Activated CD8-positive, alpha-beta memory T cell treated with anti-CD3 and anti-CD28 coated beads for 4 hours (primary cell): ENCODE data around the gene SLC16A6.
"Not testable (repeated sequence)": the region's sequence is repeated elsewhere in the genome, so short reads cannot be mapped to it uniquely, and the experiment has no call there.

ENCODE experiments used
- DNase-seq, 2 donors: peaks; one replicate each; pipeline ENCODE4 v3.0.0-alpha.2; 2020; ENCODE audit warnings: low read depth in 2 of 2

Gene SLC16A6, protein sequence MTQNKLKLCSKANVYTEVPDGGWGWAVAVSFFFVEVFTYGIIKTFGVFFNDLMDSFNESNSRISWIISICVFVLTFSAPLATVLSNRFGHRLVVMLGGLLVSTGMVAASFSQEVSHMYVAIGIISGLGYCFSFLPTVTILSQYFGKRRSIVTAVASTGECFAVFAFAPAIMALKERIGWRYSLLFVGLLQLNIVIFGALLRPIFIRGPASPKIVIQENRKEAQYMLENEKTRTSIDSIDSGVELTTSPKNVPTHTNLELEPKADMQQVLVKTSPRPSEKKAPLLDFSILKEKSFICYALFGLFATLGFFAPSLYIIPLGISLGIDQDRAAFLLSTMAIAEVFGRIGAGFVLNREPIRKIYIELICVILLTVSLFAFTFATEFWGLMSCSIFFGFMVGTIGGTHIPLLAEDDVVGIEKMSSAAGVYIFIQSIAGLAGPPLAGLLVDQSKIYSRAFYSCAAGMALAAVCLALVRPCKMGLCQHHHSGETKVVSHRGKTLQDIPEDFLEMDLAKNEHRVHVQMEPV

DNA sequence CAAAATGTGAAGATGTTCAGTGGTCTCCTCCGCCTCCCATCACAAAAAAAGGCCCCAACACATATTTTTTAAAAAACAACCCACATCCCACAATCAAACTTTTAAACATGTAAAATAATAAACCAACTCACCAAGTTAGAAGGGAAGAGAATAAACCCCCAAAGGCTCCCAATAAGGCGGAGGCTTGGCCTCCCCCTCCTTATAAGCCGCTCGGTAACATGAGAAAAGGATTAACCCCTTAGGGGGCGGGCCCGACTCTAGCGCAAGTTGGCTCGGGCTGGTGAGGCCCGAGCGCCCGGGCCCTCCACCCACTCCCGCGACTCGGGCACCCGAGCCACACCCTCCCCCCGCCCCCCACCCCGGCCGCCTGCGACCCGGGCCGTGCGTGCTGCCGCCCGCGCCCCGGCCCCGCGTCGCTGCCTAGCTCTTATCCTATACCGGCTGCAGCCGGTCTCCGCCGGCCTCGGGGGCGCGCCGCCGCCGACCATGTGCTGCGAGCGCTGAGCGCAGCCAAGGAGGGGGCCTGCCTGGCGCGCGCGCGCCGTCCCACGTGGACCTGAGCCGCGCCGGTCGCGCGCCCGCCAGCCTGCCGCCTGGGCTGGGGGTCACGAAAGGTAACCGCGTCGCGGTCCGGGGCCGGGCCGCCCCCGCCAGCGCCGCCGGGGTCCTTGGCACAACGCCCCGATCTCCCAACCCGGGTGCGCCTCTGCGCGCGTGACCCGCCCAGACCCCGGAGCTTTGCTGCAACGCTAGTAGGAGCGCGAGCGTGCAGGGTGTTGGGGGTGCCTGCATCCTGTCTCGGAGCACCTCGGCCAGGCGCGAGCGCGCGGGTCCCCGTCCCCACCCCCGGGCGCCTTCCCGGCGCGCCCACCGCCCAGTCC is at the start of gene SLC16A6, which contains the start of gene ARSG:
Gene SLC16A6 (minus strand): TSS at position 173 of the 881 bp plus-strand sequence. CDS start 12,807 bp downstream, outside the sequence.
Gene ARSG (plus strand): TSS at position 541 of the 881 bp plus-strand sequence. CDS start 15,999 bp downstream, outside the sequence.
- peak; percentile 56 to 69 for DNase-seq

DNA sequence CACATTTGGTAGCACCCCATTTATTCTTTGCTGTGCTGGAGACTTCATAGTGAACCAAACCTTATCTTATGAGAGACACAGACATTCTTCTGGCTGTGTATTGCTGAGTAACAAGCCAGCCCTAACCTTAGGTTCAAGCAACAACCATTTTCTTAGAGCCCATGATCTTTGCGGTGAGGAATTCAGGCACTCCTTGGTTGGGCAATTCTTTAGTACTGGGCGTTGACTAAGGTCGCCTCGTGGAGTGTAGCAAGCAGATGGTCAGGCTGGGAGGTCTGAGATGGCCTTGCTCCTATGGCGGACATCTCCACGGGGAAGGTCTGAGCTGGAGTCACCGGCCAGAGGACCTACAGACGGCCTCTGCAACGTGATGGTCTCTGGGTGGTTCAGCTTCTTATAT is 43.5 kb upstream of the SLC16A6 start:
- DNase-seq: no peak

DNA sequence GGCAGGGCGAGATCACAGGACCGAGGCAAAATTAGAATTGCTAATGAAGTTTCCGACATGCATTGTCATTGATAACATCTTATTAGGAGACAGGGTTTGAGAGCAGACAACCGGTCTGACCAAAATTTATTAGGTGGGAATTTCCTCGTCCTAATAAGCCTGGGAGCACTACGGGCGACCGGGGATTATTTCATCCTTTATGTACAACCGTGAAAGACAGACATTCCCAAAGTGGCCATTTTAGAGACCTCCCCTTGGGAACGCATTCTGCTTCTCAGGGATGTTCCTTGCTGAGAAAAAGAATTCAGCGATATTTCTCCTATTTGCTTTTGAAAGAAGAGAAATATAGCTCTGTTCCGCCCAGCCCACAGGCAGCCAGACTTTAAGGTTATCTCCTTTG is 41.0 kb upstream of the SLC16A6 start:
- DNase-seq: not testable (repeated sequence)

DNA sequence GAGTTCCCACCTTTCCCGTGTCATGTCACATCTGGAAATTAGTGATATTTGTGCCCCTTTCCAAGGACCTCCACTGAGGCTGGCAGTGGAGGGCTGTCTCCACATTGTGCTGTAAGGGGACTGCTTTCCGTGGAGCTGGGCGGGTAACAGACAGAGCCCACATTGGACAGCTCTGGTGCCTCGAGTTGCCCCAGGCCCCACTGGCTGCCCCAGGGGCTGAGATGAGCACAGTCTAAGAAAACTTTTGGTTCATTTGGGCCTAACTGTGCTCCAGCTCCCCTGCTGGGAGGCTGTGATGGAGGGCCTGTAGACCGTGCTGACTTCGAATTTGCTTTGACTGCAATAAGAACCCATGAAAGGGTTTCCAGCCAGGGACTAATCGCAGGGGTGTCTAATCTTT is 38.4 kb upstream of the SLC16A6 start:
- no peak for DNase-seq

DNA sequence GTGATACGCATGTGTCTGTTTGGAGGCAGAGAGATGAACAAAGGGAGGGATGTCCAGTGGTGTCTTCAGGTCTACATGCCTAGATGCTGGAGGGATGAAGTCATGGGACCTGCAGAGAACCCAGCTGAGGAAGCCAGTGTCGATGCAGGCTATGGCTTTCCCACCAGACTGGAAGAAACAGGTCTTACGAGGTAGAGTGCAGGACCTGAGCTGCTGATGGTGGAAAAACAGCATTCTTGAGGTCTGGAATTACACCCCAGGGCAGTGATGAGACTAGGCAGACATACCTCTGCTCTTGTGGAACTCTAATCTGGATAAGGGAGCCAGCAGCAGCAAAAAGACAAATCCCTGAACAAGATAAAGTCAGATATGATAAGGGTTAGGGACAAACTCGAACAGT is 37.7 kb upstream of the SLC16A6 start:
- DNase-seq: no peak

DNA sequence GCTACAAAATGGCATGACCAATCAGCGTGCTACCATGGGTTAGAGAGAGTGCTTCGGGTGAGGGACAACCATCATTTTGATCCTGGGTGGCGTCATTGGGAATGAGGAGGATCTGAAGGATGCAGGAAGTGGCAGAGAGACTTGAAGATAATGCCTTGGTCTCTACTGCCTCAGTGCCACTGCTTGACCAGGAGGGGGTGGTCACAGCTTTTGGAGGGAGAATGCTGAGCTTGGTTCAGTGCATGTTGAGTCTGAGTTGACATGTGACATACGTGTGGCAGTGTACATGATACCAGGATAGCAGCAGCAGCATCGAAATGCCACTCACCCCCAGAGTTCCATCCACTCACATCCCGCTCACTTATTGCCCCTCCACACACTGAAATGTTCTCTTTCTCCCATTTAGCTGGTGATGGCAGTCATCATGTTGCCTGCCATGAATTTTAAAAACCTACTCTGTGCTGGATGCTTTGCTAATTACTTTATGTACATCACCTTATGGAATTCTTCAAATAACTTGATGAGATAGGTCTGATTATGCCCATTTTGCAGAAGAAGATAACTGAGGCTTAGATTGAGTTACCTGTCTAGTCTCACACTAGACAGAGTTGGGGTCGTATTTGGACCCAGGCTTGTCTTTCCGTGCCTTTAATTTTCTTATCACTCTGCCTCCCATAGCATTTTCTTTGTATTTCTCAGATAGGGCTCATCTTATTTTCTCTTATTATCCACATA is 37.1 kb upstream of the SLC16A6 start:
- DNase-seq: no peak

DNA sequence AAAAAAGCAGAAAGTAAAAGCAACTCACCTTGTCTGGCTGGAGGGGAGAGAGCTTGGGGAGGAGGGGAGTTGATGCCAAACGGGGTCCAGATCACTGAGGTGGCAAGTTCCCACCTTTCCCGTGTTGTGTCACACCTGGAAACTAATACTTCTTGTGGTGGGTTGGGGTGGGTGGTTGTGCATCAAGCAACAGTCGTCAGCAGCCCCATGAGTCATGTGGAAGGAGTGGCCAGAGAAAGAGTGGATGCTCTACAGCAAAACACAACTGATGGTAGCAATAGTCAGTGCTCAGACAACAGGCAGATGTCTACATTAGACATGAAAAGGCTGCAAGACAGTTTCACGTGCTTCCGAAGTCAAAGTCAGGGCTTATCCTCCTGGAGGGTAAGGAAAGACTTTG is 35.8 kb upstream of the SLC16A6 start:
- DNase-seq: peak in 1 of 2 donors; percentile 22

DNA sequence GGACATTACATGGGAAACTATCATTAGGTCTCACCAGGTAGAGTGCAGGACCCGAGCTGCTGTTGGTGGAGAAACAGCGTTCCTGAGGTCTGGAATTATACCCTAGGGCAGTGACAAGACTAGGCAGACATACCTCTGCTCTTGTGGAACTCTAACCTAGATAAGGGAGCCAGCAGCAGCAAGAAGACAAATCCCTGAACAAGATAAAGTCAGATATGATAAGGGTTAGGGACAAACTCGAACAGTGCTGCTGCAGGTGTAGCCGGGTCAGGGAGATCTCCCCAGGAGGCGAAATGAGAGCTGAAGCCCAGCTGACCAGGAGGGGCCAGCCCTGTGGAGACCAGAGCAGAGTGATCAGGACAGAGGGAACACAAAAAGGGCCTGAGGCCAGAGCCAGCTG is 35.0 kb upstream of the SLC16A6 start:
- DNase-seq: no peak

DNA sequence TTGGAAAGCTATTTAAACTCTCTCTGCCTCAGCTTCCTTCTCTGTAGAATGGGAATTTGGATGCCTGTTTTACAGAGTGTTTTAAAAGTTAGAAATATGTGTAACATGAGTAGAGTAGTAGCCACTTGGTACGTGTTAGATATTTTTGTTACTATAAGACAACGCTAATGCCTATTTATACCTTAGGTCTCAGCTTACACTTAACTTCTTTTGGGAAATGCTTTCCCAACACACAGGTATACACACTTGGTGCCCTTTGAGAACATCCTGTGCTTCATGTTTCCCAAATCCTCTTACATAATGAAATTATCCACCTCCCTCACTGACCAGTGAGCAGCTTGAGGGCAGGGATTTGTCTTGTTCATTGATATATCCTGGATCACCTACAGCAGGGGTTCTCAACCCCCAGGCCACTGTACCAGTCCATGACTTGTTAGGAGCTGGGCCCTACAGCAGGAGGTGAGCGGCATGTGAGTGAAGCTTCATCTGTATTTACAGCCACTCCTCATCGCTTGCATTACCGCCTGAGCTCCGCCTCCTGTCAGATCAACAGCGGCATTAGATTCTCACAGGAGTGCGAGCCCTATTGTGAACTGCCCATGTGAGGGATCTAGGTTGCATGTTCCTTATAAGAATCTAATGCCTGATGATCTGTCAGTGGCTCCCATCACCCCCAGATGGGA is 33.9 kb upstream of the SLC16A6 start:
- DNase-seq: no peak

DNA sequence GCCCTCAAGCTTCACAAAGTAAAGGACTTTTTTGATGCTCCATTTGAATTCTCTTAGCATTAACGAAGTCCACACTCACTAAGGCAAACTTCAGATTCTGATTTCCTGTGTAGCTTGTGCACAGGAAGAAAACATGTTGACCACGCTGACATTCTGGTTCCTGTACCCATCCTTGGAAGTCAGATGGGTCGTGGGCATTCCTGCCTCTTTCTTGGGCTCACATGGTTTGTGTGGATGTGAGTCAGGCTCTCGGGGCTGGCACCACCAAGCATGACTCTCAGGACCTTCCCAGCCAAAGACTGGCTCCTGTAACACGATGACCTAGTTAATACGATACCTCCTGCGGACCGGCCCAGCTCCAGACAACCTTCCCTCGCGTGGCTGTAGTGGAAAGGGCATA is 33.2 kb upstream of the SLC16A6 start:
- no peak for DNase-seq

DNA sequence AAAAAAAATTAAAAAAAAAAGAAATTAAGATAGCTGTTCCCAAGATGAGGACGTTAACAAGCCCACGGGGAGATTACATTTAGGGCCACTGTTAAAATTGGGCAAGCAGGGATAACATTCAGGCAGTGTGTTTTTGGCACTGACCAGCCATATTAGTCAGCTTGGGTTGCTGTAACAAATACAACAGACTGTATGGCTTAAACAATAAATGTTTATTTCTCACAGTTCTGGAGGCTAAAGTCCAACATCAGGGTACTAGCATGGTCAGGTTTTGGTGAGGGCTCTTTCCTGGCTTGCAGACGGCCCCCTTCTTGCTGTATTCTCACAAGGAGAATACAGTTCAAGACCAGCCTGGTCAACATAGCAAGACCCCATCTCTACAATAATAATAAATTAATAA is 31.7 kb upstream of the SLC16A6 start:
- DNase-seq: no peak

DNA sequence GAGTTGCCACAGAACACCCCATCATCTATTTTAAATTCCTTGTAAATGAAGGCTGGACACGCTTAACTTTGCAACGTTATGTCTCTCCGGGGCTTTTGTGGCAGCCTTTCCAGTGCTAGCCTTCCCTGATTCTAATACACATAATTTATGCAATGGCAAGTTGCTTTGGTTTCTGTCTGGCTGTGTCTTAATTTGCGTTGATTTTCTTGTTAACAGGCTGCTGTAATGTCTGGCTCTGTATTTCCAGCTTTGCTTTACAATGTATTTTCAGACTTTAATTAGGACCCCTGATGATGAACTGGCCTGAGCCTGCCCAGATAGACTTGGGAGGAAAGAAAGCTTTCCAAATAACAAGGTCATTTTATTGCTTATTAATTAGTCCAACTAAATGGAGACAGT is 30.6 kb upstream of the SLC16A6 start:
- no peak for DNase-seq

DNA sequence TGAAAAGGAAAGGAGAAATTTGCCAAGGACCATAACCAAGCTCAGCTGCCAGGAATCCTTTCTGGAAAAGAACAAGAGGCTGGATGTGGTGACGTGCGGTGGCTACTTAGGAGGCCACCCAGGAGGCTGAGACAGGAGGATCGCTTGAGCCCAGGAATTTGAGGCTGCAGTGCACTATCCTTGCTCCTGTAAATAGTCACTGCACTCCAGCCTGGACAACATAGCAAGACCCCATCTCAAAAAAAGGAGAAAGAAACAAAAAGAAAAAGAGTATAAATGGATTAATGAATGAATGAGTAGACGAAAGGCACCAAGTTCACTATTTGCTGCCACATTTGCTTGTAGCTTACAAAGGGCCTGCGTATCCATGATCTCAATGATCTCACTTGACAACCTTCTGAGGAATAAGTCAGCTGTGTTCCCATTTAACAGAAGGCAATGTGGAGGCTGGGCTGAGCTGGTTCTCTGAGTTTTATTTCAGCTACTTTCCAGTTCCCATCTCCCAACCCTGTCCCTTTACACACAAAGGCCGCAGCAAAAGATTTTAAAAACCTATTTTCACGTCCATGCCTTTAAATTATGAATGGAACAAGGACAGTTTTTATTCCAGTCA is 30.1 kb upstream of the SLC16A6 start:
- DNase-seq: no peak

DNA sequence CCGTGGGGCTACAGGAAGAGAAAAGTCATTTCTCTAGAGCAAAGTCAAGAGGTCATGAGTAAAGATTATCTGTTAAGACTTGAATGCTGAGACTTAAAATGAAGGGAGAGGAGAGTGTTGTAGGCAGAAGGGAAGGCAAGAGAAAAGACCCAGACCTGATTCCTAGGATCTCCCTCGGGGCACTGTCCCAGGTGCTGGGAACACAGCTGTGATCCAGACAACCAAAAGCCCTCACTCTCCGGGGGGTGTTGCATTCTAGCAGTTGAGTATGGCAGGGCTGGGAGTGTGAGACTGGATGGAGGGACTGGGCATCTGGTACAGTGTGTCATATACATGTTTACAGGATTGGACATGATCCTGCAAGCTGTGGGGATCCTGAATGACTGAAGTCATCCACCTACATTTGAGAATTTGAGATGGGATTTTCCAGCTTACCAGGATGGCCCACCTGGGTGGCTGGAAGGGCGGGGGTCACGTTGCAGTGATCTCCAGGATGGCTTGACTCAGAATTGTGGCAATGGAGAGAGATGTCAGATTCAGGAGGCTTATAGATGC is 29.5 kb upstream of the SLC16A6 start:
- DNase-seq: no peak

DNA sequence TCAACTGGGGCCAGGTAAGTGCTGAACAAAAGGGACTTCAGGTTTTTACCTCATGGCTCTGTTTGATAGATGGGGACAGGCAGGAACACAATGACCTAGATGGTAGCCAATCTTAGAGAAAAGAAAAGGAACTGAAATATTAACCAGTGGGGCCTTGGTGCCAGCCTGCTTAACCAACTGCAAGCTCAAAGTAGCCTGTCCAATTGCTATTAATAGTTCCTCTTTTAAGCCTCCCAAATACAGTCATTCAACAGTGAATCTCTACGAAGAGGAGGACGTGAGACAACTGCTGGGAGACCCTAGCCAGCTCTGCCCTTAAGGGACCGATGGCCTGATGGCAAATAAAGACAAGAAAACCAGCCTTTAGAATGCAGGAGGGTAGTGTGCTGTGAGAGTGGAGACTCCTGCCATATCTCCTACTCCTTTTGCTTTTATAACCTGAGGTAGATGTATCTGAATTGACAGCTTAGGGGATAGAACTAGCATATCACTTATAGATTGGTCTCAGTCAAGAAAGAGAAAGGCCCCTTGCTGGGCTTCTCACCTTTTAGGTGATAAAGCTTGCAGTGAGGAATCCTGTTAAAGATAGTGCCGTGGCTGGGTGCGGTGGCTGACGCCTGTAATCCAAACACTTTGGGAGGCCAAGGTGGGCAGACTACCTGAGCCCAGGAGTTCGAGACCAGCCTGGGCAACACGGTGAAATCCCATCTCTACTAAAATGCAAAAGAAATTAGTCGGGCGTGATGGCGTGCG is 28.7 kb upstream of the SLC16A6 start:
- no peak for DNase-seq

DNA sequence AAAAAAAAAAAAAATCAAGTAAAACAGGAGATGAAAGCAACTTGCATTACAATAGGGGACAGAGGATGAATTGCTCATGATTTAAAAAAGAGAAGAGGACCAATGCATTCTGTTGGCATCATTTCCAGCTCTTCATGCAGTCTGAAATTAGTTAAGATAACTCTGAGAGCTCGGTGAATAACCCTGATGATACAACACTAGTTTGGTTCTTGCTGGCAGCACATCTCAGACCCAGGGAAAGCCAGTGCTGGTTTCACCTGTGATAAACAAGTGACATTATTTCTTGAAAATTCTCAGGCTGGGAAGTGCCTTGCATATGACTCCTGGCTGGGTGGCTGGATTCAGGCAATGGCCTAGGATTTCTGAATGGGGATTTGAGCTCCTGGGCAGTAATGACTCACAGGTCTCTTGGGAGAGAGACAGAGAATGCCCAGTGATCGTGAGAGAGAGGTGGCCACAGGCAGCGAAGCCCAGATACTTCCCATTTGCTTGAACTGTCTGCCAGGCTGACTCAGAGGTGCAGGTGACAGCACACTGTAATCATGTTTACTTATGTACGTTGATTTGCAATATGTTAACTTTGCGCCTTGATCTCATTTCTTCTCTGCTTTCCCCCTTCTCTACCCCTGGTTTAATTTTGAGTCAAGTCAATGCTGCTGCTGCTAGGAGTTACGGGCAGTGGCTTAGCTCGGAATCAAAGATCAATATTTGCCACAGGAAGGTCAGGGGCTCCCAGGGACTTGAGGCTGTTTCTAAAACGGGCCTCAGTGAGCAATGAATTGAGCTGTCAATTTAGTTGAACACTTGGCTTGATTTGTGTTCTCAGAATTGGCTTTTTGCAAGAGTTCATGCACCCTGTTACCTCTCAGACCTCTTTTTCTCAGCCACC is 27.4 kb upstream of the SLC16A6 start:
- DNase-seq: no peak

DNA sequence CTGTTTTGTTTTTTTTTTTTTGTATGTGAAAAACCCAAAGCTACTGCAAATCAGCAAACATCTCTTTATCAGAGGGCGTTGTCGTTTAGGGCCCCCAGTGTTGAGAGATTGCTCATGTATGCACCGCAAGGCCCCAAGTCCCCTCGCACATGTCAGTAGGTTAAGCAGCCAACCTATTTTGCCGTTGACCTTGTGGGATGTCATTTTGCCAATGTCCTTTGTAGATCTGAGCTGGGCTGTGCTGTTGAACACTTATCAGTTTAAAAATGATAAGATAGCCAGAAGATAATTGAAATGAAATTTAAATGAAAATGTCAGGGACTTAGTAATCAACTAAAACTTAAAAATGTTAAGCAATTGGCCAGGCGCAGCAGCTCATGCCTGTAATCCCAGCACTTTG is 26.5 kb upstream of the SLC16A6 start:
- no peak for DNase-seq

DNA sequence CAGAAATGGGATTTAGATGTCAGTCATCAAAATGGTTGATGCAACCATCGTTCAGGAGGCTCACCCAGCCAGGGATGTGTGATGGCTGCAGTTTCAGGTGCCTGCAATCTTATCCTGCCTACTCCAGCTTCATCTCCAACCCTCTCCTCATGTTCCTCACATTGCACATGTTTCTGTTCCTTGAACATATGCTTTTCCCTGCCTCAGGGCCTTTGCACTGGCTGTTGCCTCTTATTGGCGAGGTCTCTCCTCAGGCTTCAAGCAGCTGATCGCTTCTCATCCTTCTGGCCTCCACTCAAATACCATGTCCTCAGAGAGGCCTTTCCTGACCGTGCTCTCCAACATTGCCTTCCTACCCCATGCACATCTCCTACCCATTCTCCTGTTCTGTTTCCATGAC is 25.0 kb upstream of the SLC16A6 start:
- no peak for DNase-seq
